Measurements from ENCODE around the gene ALDH18A1.

GRCh38 chr10:95579835-95580535, 76.5 kb downstream of the ALDH18A1 start:
- TF ChIP-seq CTCF (IDR thresholded peaks at IDR 0.05) (no peak), POLR2A (IDR thresholded peaks at IDR 0.05) (no peak)

Measured in thyroid gland (tissue), 4 donors.